Fibroblast of skin of left quadriceps (primary cell): Measurements from ENCODE around the gene SULT4A1.

Experiments
- DNase-seq, 2 experiments: peaks; one replicate each; pipeline ENCODE4 v3.0.0-alpha.2; 2013; ENCODE audit warnings: low read depth in 2 of 2

The SULT4A1 gene

DNA sequence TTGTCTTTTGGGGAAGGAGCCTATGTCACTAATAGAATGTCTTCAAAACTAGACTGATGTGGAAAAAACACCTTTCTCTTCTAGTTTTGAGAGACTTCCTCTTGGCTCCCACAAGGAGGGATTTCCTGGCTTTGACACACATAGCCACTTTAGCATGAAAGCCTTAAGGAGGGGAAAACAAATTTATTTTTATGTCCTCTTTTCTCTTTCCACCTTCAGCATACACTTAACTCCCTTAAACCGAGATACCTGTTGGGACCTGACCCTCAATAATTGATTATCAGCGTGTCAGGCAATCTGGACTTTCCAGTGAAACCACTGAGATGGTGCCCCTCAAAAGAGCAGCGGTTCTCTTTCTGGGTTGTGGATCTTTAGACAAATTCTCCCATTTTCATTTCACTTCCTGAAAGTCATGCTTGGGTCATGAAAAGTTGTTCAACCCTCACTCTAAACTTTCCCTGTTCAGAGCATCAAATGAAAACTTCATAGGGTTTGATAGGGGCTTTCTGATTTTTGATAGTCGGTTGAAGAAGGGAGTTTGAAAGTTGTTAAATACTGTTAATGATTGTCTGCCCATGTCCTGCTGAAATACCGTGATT, 59.3 kb downstream of the SULT4A1 start:
- no peak for DNase-seq

DNA sequence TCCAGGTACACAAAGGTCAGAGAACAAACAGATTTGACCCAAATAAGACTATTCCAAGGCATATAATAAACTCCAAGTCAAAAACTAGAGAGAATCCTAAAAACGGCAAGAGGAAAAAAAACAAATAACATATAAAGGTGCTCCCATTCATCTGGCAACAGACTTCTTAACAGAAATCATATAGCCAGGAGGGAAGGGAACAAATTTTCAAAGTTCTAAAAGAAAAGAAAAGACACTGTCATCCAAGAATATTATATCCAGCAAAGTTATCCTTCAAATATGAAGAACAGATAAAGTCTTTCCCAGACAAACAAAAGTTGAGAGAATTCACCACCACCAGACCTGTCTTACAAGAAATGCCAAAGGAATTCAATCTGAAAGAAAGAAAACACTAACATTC, 61.3 kb downstream of the SULT4A1 start:
- no peak for DNase-seq

DNA sequence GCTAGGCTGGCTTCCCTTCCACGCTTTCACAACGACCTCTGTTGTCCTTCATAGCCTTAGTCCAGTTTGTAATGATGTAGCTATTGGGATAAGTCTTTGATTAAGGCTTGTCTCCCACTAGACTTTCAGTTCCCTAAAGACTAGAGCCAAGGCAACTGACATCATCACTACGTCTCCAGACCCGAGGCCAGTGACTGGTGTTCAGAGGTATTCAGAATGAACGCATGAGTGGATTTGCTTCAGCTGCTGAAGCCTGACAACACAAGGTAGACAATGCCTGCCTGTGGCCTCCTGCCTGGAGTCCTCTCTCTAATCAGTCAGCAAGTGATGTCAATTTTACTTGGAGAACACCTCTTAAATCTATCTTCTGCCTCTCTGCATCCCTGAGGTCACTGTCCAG, 63.8 kb downstream of the SULT4A1 start:
- DNase-seq: no peak

DNA sequence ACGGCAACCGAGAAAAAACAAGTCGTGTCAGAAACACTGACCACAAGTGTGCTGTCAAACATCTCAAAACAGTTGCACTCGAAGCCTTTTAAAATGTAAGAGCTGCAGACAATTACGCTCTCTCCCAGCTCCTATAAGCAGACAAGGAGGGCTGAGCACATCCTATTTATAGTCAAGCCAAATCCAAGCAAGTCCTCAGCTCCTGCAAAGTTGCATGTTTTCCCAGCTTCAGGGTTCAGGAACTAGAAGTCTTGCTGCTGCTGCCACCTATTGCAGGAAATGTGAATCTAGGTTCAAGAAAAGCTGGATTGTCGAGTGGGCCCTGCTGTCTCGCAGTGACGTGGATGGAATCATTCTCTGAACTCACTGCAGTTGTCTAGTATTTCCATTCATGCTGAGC, 65.7 kb downstream of the SULT4A1 start:
- peak; percentile 27 to 31 for DNase-seq

DNA sequence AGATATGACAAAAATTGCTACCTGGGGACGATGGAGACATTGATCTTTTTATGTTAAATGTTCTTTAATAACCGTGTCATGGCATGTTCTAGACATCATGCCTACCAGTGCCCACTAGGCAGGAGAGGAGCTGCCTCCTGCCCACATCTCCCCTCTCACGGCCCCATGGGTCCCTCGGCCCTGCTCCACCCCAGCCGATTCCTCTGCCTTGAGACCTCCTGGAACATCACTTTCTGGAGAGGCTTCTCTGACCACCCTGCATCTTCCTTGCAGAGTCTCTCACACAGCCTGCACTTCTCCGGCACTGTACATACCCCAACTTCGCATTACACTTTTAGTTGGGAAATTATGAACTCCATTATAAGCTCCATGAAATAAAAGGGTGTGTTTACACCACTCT, 67.0 kb downstream of the SULT4A1 start:
- DNase-seq: no peak

DNA sequence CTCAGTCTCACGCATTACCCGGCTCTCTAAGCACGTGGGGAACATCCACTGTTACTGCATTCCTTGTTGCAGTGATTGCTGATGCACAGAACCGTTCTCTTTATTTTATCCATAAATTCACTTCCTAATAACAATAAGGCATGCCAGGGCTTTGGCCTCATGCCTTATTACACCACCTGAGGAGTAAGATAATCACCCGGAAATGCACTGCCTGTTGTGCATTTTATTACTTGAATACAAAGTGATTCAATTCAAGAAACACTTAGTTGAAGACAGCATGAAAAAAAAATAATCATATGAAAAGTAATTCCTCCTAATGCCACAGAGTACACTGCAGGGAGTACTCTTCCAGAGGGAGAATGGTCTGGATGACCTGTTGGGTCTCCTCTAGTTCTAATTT, 69.4 kb downstream of the SULT4A1 start:
- DNase-seq: no peak

DNA sequence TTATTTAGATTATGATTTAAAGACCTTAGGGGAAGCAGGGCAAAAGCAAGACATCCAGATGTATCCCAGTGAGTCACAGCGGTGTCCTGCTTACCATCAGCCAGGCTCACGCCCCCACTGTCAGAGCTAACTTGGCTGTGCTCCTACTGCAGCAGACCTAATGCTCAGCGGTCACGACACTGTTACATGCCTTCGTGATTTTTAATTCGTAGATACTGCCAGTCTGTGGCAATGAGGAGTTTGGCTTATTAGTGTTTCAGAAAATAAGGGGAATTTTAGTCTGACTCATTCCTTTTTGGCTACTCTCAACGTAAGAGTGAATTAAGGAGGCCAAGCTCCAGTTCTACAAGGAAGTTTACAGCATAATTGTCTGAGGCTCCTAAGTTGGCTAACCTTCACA, 72.9 kb downstream of the SULT4A1 start:
- DNase-seq: peak; percentile 65 to 72

DNA sequence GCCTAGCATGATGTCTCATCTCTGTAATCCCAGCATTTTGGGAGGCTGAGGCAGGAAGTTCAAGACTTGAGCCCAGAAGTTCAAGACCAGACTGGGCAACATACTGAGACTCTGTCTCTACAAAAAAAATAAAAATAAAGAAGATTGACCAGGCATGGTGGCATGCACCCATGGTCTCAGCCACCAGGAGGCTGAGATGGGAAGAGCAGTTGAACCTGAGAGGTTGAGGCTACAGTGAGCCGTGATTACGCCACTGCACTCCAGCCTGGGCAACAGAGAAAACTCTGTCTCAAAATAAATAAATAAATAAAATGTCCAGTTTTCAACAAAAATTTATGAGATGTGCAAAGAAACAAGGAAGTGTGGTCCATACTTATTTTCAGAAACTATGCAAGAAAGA, 78.5 kb downstream of the SULT4A1 start:
- no peak for DNase-seq

DNA sequence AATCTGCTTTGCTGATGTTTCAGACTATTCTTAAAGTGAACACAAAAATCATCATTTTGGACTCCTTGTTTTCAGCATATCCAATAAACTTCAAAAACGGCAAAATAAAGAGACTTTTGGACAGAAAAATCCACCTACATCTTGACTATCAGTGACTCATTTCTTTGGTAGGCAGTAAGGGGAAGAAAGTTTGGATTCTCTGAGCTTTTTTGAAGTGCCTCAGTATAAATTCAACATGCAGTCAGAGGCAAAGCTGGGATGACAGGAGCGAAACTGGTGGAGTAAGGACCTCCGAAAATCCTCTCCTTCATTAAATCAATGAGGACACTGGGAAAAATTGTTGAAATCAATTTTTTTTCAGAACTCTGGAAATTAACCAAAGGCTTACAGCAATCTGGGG, 79.9 kb downstream of the SULT4A1 start:
- no peak for DNase-seq

DNA sequence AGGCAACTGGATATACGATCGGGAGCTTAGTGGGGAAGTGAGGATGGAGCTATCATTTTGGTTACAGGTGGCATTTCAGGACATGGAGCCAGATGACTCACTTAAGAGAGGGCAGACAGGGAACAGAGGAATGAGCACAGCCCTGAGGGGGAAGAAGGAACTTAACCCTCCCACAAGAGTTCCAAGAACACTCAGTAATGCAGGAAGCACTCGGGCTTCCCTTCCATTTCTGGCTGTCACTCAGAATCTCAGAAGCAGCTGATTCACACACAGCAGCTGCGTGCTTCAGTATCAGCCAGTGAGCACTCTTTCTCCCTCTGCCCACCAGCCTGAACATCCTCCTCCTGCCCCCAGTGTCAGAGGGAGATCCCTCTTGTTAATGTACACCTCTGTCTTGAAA, 85.0 kb downstream of the SULT4A1 start:
- peak in 1 of 2 experiments; percentile 16 for DNase-seq

DNA sequence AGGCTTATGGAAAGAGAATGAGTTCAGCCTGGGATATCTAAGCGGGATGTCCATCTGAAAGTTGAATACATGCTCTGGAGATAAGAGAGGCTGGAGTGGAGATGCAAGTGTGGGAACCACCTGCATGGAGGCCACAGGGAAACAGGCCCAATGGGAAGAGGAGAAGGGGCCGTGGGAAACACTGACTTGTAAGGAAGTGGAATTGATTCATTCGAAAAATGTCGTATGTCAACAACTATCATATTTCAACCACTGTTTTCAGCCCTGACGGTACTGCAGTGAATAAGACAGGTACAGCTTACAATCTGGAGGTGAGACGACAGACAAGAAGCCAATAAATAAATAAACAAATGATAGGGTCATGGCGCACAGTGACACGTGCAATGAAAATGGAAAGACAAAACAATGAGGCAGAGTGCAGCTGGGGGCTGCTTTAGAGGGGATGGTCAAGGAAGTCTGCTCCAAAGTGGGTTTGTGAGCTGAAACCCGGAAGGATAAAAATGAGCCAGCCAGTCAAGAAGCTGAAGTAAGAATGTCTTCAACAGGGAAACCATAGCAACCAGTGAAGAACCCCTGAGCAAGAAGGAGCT, 86.1 kb downstream of the SULT4A1 start:
- DNase-seq: no peak
